ENCODE results near the gene TNFRSF25. TPM values are rescaled to one million over a fixed set of nuclear protein-coding genes. Genes with fewer than 3 reads are reported as not detected.
A peak's percentile ranks its signal among the peaks of the same experiment; 100 is the strongest.

The TNFRSF25 gene
- total and polyA plus RNA-seq, 2 of the 8 experiments (the other 6 are each of a cell fraction or from before 2014, with no cell fraction given), result 10.7 to 19.5 TPM

DNA sequence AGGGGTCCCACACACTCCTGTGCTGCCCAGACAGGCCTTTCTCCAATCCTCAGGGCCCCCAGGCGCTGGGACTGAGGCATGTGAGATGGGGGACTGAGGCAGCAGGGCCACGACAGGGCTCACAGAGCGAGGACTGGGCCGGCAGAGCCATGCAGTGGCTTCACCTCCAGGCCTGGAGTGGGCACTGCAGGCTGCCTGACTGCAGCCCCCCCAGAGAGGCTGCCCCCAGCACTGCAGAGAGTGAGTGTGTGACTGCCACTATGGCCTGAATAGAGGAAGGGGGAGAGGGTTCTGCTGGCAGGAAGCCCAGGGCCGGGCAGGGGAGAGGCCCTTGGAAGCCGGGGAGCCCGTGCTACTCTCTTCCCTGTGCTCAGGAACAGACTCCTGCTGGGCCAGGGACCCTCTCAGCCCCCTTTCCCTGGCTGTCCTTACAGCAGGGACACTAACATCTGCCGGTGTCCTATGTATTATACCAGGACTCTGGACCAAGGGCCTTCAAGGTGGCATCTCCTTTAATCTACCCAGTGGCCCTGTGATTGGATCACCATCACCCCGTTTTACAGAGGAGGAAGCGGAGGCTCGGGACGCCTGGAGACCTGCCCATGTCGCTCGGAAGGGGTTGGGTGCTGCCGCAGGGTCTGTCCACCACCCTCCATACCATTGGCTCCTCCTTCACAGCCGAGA, 45.7 kb upstream of the TNFRSF25 start:
- H2BK20ac ChIP-seq (ENCODE audit: low read length), result no peak overlapping the region
- no peak overlapping the region for H4K5ac ChIP-seq (ENCODE audit: insufficient read length, low read depth, low read length)
- DNase-seq (ENCODE audit: low read depth in 1 of 2, low spot score in 2 of 2) (no peak), FAIRE-seq (no peak)
- no peak overlapping the region for H3K4me3 ChIP-seq (ENCODE audit: extremely low read depth in 1 of 4, insufficient read depth in 2 of 4, low read depth in 3 of 4, low read length in 4 of 4)
- H2BK5ac ChIP-seq (ENCODE audit: low read depth, low read length), result no peak overlapping the region
- no peak overlapping the region; a peak in 1 of 7 replicates for H3K9ac ChIP-seq (replicated peaks in 1 of 4; ENCODE audit: extremely low read depth in 1 of 4, low read depth in 3 of 4, low read length in 3 of 4)
- H3K9me3 ChIP-seq (ENCODE audit: insufficient read depth in 2 of 2, low read depth in 1 of 2, low read length in 1 of 2), result no peaks in the 10 kb centered on the region
- H4K20me1 ChIP-seq (replicated peaks in 1 of 2; ENCODE audit: control insufficient read depth in 1 of 2, insufficient read depth in 2 of 2, low read length in 2 of 2), result no peaks in the 10 kb centered on the region
- H3K27me3 ChIP-seq (replicated peaks in 1 of 4; ENCODE audit: control insufficient read depth in 3 of 4, extremely low read depth in 1 of 4, insufficient read depth in 3 of 4, low read length in 3 of 4), result no peaks in the 10 kb centered on the region
- CTCF ChIA-PET (ENCODE audit: partially characterized antibody), result interaction anchor here (0.6 to 4.2 kb wide), 11 partner anchors 8 to 98 kb away, joined by 3 to 19 read pairs (median 5); no protein-coding TSS in a partner anchor
- H3K4me1 ChIP-seq (replicated peaks in 1 of 4; ENCODE audit: control insufficient read depth in 3 of 4, insufficient read depth in 4 of 4, low read length in 3 of 4), result no peaks in the 10 kb centered on the region; a peak in 3 of 7 replicates
- H2BK15ac ChIP-seq (ENCODE audit: low read length), result no peak overlapping the region
- 0 out of 2 replicates have a peak overlapping the region, but pooled peaks have one; percentile 53 for H2AK5ac ChIP-seq (ENCODE audit: low read depth, low read length)
- H2BK12ac ChIP-seq (ENCODE audit: low read depth, low read length), result peak overlapping the region; percentile 33; the same call in 1 of the 2 replicates
- H4K8ac ChIP-seq (ENCODE audit: extremely low read depth, insufficient read depth, low read length), result no peak overlapping the region
- no peaks in the 10 kb centered on the region for H3K23me2 ChIP-seq (ENCODE audit: low read depth, low read length)
- no peak overlapping the region for H3K18ac ChIP-seq (ENCODE audit: extremely low read depth, low read length)
- H4K91ac ChIP-seq (replicated peaks; ENCODE audit: insufficient read length, low read length), result no peak overlapping the region
- no peak overlapping the region for H3K27ac ChIP-seq (ENCODE audit: low read depth, low read length)
- no peak overlapping the region for H2BK120ac ChIP-seq (replicated peaks; ENCODE audit: low read depth, low read length)
- no peak overlapping the region for H3K14ac ChIP-seq (ENCODE audit: insufficient read length)
- H3K4me2 ChIP-seq (ENCODE audit: insufficient read depth in 1 of 2, low read depth in 2 of 2, low read length in 2 of 2), result no peak overlapping the region
- no peaks in the 10 kb centered on the region for H3K79me1 ChIP-seq (ENCODE audit: low read depth, low read length)
- H3K56ac ChIP-seq (replicated peaks; ENCODE audit: insufficient read length, low read depth, low read length), result no peak overlapping the region
- POLR2A ChIA-PET (ENCODE audit: partially characterized antibody), result interaction anchor here (1.2 to 2.3 kb wide), 3 partner anchors 12 to 21 kb away, joined by 3 to 7 read pairs (median 4); no protein-coding TSS in a partner anchor
- H3K36me3 ChIP-seq (ENCODE audit: control insufficient read depth in 2 of 4, insufficient read depth in 4 of 4, low read length in 3 of 4), result no peaks in the 10 kb centered on the region
- 91% methylated on average over 14 of the region's 16 CpGs; no CpG with 5 or more reads in 1 of the 2 experiments for WGBS, 2 experiments (ENCODE audit: extremely low coverage in 1 of 2, insufficient coverage in 1 of 2, insufficient read length in 1 of 2, insufficient replicate concordance in 2 of 2, low coverage in 1 of 2, low lambda C conversion rate in 2 of 2, missing lambda C conversion rate in 1 of 2)
- H3K23ac ChIP-seq (ENCODE audit: insufficient read length), result no peak overlapping the region
- H2AFZ ChIP-seq (ENCODE audit: low read length), result no peak overlapping the region
- no peaks in the 10 kb centered on the region for H3K79me2 ChIP-seq (ENCODE audit: control insufficient read depth in 1 of 2, insufficient read depth in 2 of 2, low read length in 2 of 2)
- no peak overlapping the region for H3K4ac ChIP-seq (replicated peaks; ENCODE audit: insufficient read length, low read depth, low read length)
- TF ChIP-seq TAF7 (optimal IDR thresholded peaks at IDR 0.05; ENCODE audit: borderline replicate concordance, low read depth, low read length) (no peak), GTF2F1 (IDR thresholded peaks at IDR 0.05; ENCODE audit: borderline replicate concordance, low read depth, low read length) (no peak), YY1 (IDR thresholded peaks at IDR 0.05; ENCODE audit: low read depth, low read length) (no peak), ASH2L (IDR thresholded peaks at IDR 0.05; ENCODE audit: low read length) (no peak), RNF2 (IDR thresholded peaks at IDR 0.05; ENCODE audit: borderline replicate concordance, low read depth, low read length, missing control alignments, poor library complexity, severe bottlenecking) (no peak), POU5F1 (IDR thresholded peaks at IDR 0.05; ENCODE audit: low read depth, low read length) (no peak), RAD21 (IDR thresholded peaks at IDR 0.05 in 1 of 2, conservative IDR thresholded peaks at IDR 0.05 in 1 of 2; ENCODE audit: low read depth in 2 of 2, low read length in 2 of 2) (no peak), CHD1 (IDR thresholded peaks at IDR 0.05; ENCODE audit: low read depth, low read length) (no peak), NRF1 (IDR thresholded peaks at IDR 0.05; ENCODE audit: low read depth, low read length) (no peak), FOSL1 (IDR thresholded peaks at IDR 0.05; ENCODE audit: insufficient read depth, low read depth, low read length) (no peak)
- TF ChIP-seq, protein P1, sequence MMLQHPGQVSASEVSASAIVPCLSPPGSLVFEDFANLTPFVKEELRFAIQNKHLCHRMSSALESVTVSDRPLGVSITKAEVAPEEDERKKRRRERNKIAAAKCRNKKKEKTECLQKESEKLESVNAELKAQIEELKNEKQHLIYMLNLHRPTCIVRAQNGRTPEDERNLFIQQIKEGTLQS (IDR thresholded peaks at IDR 0.05; ENCODE audit: insufficient read depth, low read depth, low read length), result no peak

All from H1 (cell line).